ENCODE results near the gene PID1.

- TF ChIP-seq CTCF (IDR thresholded peaks at IDR 0.05; ENCODE audit: low read length) (no peak), EZH2 (optimal IDR thresholded peaks at IDR 0.05; ENCODE audit: low read depth, low read length) (no peak)
Observed at GRCh38 chr2:229050133-229050532, 221.0 kb downstream of the PID1 start.
